Mucosa of rectum (tissue), 2 donors: Measurements from ENCODE around the gene HHAT.
A peak's percentile ranks its signal among the peaks of the same experiment; 100 is the strongest.

ENCODE experiments used
- H3K27ac ChIP-seq, 2 donors: one replicate each; pipeline ENCODE4 v1.7.0; 2013; ENCODE audit warnings: inconsistent platforms in 2 of 2, low read depth in 2 of 2, low read length in 2 of 2
- H3K27me3 ChIP-seq, 2 donors: one replicate each; pipeline ENCODE4 v1.7.0; 2013; ENCODE audit warnings: low read length in 2 of 2; ENCODE audit not compliant: control insufficient read depth in 2 of 2, insufficient read depth in 2 of 2
- H3K36me3 ChIP-seq, 2 donors: one replicate each; pipeline ENCODE4 v1.7.0; 2013; ENCODE audit warnings: low read length in 2 of 2; ENCODE audit not compliant: control insufficient read depth in 2 of 2, insufficient read depth in 2 of 2
- H3K4me1 ChIP-seq, 2 donors: one replicate each; pipeline ENCODE4 v1.7.0; 2013; ENCODE audit warnings: low read length in 2 of 2, mild to moderate bottlenecking in 1 of 2; ENCODE audit not compliant: control insufficient read depth in 2 of 2, insufficient read depth in 2 of 2
- H3K4me3 ChIP-seq, 2 donors: one replicate each; pipeline ENCODE4 v1.7.0; 2013; ENCODE audit warnings: low read length in 2 of 2
- H3K9ac ChIP-seq, 2 donors: one replicate each; pipeline ENCODE4 v1.7.0; 2013; ENCODE audit warnings: low read length in 2 of 2, low read depth in 1 of 2, mild to moderate bottlenecking in 1 of 2
- H3K9me3 ChIP-seq, 2 donors: one replicate each; pipeline ENCODE4 v1.7.0; 2013; ENCODE audit warnings: low read length in 2 of 2; ENCODE audit not compliant: control insufficient read depth in 2 of 2
- donor health status: healthy.
- donor health status: Normal muscosa, but diverticular disease.

HHAT gene

DNA sequence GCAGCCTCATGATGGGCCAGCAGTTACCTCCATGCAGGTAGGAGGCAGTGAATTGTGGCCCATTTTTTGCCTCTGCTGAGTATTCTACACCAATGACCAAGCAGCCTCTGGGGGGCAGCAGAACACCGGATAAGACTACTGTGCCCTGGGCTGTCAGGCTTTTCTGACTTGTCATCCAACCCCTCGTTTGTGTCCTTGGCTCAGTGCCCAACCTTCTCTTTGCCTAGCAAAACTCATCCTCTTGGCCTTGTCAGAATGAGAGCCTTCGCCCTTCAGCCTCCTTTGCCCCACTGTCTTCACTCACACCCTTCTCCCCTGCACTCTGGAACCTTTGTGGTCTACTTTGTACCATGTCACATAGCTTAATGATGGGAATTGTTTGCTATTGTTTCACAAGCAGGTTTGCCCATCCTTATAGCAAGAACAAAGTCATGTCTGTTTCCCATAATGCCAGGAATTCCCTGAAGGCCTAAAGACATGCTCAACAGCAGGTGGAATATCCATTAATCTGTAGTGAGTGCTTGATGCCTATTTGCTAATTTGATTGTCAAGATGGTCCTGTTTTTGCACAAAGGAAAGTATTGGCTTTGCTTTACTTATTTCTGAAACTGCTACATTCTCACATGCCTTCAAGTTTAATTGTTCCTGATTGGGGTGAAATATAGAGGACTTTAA, 255.9 kb downstream of the HHAT start:
- Histone ChIP-seq H3K4me3 (no peak overlapping the region), H3K27ac (no peak overlapping the region), H3K9ac (no peak overlapping the region), H3K4me1 (no peaks in the 10 kb centered on the region), H3K9me3 (no peaks in the 10 kb centered on the region), H3K36me3 (no peaks in the 10 kb centered on the region), H3K27me3 (no peaks in the 10 kb centered on the region)

DNA sequence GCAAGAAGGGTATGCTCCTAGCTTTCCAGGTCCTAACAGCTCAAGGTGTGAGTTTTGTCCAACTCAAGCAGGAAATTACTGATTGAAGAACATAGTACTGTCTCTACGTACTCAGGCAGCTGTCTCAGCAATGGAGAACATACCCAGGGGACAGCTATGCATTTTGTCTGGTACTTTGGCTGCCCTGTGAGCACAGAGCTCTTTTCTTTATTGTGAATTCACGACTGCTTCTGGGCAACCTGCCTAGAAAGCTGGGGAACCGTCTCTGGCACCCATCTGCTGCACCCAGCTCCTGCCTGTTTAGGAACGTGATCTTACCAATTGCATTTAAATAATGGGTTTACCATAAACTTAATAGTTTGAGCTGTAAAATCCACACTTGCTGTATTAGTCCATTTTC, 258.1 kb downstream of the HHAT start:
- Histone ChIP-seq H3K36me3 (no peaks in the 10 kb centered on the region), H3K9me3 (no peaks in the 10 kb centered on the region), H3K4me1 (no peaks in the 10 kb centered on the region), H3K4me3 (no peak overlapping the region), H3K27ac (no peak overlapping the region), H3K27me3 (no peaks in the 10 kb centered on the region), H3K9ac (no peak overlapping the region)

DNA sequence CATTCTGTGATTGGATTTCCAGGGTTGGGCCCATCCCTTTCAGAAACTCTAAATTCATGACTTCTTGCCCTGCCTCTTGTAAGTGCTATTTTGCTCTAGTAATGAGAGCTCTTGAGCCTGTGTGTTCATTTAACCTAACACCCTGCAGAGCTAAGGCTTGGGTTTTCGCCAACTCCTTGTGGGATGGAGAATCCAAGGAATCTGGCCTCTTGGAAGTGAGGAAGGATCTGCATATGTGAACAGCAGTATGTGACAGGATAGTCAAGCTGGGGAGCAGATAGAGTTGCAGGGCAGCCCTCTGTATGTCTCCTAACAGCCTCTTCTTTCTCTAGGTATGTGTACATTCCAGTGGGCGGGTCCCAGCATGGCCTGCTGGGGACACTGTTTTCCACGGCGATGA, 258.9 kb downstream of the HHAT start:
- Histone ChIP-seq H3K27me3 (no peaks in the 10 kb centered on the region), H3K27ac (no peak overlapping the region), H3K4me3 (no peak overlapping the region), H3K36me3 (no peaks in the 10 kb centered on the region), H3K9ac (no peak overlapping the region), H3K4me1 (no peaks in the 10 kb centered on the region), H3K9me3 (no peaks in the 10 kb centered on the region)

DNA sequence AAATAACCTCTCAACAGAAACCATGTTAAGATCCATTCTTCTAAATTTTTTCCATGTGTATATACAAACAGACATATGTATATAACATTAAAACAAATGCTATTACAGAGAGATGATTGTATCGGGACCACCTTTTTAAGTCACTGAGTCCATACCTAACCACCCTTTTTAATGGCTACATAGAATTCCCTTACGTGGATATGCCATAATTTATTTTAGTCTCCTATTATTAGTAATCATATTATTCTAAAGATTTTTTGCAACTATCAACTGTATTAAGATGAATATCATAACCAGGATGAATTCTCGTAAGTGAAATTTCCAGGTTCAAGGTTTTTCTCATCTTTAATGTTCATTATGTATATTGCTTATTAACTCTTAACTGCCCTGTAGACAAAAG, 259.7 kb downstream of the HHAT start:
- Histone ChIP-seq H3K9ac (no peak overlapping the region), H3K4me1 (no peaks in the 10 kb centered on the region), H3K27me3 (no peaks in the 10 kb centered on the region), H3K4me3 (no peak overlapping the region), H3K9me3 (no peaks in the 10 kb centered on the region), H3K36me3 (no peaks in the 10 kb centered on the region), H3K27ac (no peak overlapping the region)

DNA sequence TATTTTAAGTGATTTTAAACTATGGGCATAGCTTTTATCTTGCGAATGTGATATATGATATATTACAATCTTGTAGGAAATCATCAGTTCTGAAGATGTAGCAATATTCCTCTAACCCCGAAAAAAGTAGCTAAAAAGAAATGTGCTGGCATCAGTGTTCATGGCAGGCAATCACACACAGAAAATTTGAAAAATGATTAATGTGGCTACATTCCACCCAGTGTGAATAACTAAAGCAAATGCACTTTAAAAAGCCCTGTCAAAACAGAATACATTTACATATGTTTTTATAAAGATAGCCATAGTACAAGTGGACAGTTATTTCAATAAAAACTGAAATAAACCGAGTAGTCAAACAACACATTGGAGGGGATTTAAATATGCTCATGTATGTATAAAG, 260.2 kb downstream of the HHAT start:
- Histone ChIP-seq H3K9ac (no peak overlapping the region), H3K27ac (no peak overlapping the region), H3K4me1 (no peaks in the 10 kb centered on the region)

DNA sequence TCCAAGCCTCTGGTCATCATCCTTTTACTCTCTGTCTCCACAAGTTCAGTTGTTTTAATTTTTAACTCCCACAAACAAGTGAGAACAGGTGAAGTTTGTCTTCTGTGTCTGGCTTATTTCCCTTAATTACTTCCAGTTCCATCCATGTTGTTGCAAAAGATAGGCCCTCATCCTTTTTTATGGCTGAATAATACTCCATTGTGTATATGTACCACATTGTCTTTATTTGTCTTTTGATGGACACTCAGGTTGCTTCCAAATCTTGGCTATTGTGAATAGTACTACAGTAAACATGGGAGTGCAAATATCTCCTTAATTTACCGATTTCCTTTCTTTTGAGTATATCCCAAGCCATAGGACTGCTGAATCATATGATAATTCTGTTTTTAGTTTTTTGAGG, 262.5 kb downstream of the HHAT start:
- H3K4me3 ChIP-seq = no peak overlapping the region
- no peaks in the 10 kb centered on the region for H3K27me3 ChIP-seq
- H3K36me3 ChIP-seq = no peaks in the 10 kb centered on the region
- H3K9ac ChIP-seq = no peak overlapping the region
- H3K9me3 ChIP-seq = no peaks in the 10 kb centered on the region
- no peak overlapping the region for H3K27ac ChIP-seq
- no peaks in the 10 kb centered on the region for H3K4me1 ChIP-seq

More for the DNA sequence above, 260.2 kb downstream of the HHAT start:
- Histone ChIP-seq H3K9me3 (no peaks in the 10 kb centered on the region), H3K27me3 (no peaks in the 10 kb centered on the region), H3K36me3 (no peaks in the 10 kb centered on the region), H3K4me3 (no peak overlapping the region)

DNA sequence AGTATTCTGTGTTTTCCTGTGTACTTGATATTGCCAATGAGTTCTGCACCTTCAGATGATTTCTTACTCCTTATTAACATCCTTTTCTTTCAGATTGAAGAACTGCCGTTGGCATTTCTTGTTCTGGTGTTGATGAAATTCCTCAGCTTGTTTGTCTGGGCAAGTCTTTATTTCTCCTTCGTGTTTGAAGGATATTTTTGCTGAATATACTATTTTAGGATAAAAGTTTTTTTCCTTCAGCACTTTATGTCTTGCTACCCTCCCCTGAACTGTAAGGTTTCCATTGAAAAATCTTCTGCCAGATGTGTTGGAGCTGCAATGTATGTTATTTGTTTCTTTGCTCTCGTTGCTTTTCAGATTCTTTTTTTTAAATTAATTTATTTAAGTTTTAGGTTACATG, 265.9 kb downstream of the HHAT start:
- no peak overlapping the region for H3K4me3 ChIP-seq
- no peaks in the 10 kb centered on the region for H3K27me3 ChIP-seq
- no peak overlapping the region for H3K27ac ChIP-seq

DNA sequence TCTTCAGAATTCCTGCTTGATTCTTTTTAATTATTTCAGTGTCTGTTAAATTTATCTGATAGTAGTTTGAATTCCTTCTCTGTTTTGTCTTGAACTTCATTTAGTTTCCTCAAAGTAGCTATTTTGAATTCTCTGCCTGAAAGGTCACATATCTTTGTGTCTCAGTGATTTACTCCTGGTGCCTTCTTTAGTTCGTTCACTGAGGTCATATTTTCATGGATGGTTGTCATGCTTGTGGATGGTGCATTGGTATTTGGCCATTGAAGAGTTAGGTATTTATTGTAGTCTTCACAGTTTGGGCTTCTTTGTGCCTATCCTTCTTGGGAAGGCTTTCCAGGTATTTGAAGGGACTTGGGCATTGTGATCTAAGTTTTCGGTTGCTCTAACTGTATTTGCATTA, 267.9 kb downstream of the HHAT start:
- no peaks in the 10 kb centered on the region for H3K36me3 ChIP-seq
- no peak overlapping the region for H3K27ac ChIP-seq
- H3K4me1 ChIP-seq = peaks cover 0 to 4% of the 10 kb centered on the region in 2 donors
- no peak overlapping the region for H3K9ac ChIP-seq
- H3K9me3 ChIP-seq = no peaks in the 10 kb centered on the region
- H3K27me3 ChIP-seq = no peaks in the 10 kb centered on the region
- no peak overlapping the region for H3K4me3 ChIP-seq

More for the DNA sequence above, 265.9 kb downstream of the HHAT start:
- H3K36me3 ChIP-seq = no peaks in the 10 kb centered on the region
- H3K9me3 ChIP-seq = no peaks in the 10 kb centered on the region
- H3K9ac ChIP-seq = no peak overlapping the region
- peaks cover 0 to 4% of the 10 kb centered on the region in 2 donors for H3K4me1 ChIP-seq

DNA sequence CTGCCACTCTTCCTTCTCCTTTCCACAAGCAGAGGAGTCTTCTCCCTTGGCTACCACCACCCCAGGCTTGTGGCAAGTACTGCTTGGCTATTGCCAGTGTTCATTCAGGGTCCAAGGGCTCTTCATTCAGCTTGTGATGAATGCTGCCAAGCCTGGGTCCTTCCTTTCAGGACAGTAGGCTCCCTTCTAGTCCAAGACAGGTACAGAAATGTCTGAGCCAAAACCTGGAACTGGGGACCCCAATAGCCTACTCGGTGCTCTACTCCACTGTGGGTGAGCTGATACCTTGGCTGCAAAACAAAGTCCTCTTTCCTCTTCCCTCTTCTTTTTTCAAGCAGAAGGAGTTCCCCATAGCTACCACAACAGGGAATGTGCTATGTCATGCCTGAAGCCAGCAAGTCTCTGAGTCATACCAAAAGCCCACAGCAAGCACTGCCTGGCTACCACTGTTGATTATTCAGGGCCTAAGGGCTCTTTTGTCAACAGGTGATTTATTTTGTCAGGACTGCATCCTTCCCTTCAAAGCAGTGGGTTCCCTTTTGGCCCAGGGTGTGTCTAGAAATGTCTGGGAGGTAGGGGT, 268.9 kb downstream of the HHAT start:
- Histone ChIP-seq H3K4me1 (peaks cover 0 to 4% of the 10 kb centered on the region in 2 donors), H3K36me3 (no peaks in the 10 kb centered on the region), H3K9ac (no peak overlapping the region), H3K9me3 (no peaks in the 10 kb centered on the region), H3K27me3 (no peaks in the 10 kb centered on the region), H3K27ac (peak overlapping the region in 1 of 2 donors; percentile 16), H3K4me3 (no peak overlapping the region)

DNA sequence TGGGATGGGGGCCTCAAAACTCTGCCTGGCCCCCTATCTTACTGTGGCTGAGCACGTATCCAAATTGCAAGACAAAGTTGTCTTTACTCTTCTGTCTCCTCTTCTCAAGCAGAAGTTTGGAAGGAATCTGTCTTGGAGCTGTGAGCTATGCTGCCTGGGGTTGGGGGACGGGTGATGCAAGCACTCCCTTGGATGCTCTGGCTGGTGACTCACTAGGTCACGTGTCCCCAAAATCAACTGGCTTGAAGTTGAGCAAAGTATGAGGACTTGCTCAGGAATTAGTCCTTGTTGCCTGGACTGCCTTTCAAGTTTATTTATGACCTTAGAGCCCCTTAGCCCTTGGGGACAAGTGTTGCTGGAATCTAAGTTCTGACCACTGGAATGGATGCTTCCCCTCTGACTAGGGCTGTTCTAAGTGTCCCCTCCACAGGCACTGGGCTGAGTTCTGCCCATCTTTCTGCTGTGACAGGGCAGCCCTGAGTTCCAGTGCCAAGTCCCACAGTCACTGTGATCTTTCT, 269.5 kb downstream of the HHAT start:
- H3K36me3 ChIP-seq = no peaks in the 10 kb centered on the region
- no peaks in the 10 kb centered on the region for H3K27me3 ChIP-seq
- no peaks in the 10 kb centered on the region for H3K9me3 ChIP-seq
- H3K9ac ChIP-seq = no peak overlapping the region
- H3K4me1 ChIP-seq = peaks cover 0 to 4% of the 10 kb centered on the region in 2 donors
- peak overlapping the region in 1 of 2 donors; percentile 16 for H3K27ac ChIP-seq
- H3K4me3 ChIP-seq = no peak overlapping the region
